COLO668 (cell line): ENCODE measurements around the gene KIAA0753.
A peak's percentile ranks its signal among the peaks of the same experiment; 100 is the strongest.

Experiments
- DNase-seq: peaks from one replicate; lab custom pipeline; 2025; ENCODE audit not compliant: unreplicated experiment; lab: John Stamatoyannopoulos, UW

Gene KIAA0753

DNA sequence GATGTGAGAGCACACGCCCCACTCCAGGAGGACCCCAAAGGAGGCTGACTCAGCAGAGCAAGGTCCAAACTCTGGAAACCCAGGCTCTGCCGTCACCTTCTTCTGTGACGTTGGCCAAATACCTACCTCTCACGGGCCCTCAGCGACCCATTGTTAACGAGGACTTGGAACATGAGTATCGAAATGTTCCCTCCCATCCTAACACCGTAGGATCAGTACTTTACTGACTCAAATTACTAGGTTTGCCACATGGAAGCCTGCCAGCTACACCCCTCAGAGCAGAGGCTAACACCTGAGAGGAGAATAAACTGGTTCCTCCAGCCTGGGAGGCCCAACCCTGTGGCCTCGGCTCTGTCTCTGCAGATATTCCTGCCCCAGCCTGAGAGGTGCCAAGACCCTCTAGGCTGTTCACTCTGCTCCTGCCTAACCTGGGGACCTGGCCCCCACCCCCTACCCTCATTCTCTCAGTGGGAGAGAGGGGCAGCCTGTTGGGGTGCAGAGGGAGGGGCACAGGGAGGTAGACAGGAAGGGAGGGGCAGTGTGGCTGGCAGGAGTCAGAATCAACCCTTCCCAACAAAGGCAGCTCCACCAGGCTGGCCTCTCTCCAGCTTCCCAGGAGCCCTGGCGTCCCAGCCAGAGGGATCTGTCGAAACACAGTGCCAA, 88.5 kb downstream of the KIAA0753 start:
- DNase-seq = no peak

GRCh38 chr17:6551356-6551755, 89.2 kb downstream of the KIAA0753 start:
- no peak for DNase-seq

GRCh38 chr17:6549384-6550036, 91.0 kb downstream of the KIAA0753 start:
- no peak for DNase-seq

- DNase-seq = no peak
Observed at GRCh38 chr17:6548578-6549330, 91.8 kb downstream of the KIAA0753 start.

- no peak for DNase-seq
Observed at GRCh38 chr17:6548034-6548433, 92.5 kb downstream of the KIAA0753 start.

GRCh38 chr17:6547336-6547735, 93.2 kb downstream of the KIAA0753 start:
- DNase-seq = peak; percentile 2

- no peak for DNase-seq
Observed at GRCh38 chr17:6546069-6546718, 94.3 kb downstream of the KIAA0753 start.

DNA sequence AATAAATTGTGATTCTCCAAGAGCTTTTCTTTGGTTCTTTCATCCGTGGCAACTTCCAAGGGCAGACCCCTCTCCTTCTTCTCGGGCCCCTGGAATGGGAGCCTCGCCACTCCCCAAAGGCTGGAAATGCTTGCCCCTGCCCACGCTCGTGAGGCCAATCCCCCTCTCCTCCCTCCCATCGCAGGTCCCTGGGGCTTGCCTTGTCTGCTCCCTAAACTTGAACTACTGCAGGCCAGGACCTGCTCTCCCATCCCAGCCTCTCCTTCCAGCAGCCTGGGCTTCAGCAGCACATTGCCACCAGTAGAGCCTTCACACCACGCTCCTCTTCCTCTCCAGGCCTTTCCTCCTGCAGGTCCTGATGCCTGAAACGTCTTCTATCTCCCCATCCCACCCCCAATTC, 95.2 kb downstream of the KIAA0753 start:
- no peak for DNase-seq

GRCh38 chr17:6544011-6544370, 96.5 kb downstream of the KIAA0753 start:
- no peak for DNase-seq

DNA sequence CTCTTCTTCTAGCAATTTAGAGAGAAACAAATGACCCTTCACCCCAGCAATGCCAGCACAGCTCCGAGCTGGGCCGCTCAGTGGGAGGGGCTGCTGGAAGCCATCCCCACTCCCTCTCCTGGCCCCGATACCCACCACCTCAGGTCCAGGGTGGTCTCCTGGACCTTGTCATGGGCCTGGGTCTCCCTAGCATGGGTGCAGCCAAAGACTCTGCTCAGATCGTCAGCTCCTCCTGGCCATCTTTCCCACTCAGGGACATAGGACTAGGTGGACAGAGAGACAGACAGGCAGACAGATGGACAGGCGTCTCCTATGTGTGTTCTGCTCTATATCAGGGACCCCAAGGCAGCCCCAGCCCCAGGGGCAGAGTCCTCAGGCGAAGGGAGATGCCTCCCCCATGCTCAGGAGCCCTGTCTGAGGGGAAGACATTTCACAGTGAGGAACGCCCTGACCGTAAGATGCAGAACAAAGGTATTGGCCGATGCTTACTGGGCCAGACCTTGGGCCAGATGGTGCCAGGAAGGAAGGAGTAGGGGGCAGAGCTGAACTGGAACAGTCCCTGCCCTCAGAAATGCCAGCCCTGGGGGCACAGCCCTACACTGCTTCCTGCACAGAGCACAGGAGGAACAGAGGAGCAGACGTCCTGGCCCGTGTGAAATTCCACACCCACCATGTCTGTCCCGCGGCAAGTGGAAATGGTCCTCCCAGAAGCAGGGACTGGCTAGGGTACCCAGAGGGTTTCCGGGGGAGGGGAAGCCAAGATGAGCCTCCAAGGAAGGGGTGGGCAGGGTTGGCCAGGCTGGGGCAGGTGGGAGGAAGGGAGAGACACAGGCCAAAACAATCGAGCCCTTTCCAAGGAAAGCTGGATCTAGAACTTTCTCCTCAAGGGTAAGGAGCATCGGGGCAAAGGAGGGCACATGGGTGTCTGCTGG, 97.2 kb downstream of the KIAA0753 start:
- no peak for DNase-seq

DNA sequence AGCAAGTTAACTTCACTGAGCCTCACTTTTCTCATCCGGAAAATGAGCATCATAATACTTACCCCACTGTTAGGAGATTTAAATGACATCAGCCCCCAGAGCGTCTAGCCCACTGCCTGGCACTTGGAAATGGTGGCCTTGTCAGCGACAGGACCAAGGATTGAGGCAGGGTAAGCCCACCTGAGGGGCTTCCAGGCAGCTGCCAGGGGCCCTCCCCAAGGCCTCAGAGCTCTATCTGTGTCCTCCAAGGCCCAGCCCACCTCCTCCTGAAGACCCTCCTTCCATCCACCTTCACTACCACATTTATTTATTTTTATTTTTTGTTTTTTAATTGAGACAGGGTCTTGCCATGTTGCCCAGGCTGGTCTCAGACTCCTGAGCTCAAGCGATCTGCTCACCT, 97.9 kb downstream of the KIAA0753 start:
- no peak for DNase-seq

DNA sequence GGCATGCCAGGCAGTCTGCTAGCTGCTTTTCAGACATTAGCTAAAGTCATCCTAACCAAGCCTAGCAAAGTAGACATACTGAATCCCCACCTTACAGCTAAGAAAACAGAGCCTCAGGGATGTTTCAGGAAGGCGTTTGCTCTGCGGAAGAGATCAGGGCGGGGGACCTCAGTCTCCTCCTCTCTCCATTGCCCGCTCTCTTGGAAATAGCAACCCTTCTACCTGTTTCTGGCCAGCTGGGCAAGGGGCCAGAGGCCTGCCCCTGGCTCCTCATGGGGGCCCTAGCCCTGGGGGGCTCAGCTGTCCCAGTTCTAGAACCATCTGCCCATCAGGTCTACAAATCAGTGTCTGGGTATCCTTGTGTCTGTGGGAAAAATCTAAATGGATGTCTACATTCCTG, 98.6 kb downstream of the KIAA0753 start:
- no peak for DNase-seq

DNA sequence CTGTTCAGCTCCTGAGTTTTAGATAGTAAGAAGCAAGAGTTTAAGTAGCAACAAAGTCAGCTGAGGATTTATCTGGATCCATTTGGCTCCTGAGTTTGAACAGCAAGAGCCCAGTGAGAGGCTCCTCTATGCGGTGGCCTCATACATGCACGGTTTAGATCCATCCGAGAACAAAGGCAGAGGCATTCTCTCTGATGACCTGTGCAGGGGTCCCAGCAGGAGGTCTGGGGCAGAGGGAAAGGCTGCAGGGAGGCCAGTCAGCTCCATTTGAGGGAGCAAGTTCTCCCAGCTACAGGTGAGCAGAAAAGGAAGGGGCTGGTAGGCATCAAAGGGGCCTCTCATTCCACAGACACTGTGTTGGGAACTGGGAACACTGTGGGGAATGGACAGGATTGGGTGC, 100.6 kb downstream of the KIAA0753 start:
- DNase-seq = no peak

GRCh38 chr17:6536566-6537065, 103.9 kb downstream of the KIAA0753 start:
- no peak for DNase-seq

GRCh38 chr17:6536053-6536452, 104.5 kb downstream of the KIAA0753 start:
- DNase-seq = no peak

DNA sequence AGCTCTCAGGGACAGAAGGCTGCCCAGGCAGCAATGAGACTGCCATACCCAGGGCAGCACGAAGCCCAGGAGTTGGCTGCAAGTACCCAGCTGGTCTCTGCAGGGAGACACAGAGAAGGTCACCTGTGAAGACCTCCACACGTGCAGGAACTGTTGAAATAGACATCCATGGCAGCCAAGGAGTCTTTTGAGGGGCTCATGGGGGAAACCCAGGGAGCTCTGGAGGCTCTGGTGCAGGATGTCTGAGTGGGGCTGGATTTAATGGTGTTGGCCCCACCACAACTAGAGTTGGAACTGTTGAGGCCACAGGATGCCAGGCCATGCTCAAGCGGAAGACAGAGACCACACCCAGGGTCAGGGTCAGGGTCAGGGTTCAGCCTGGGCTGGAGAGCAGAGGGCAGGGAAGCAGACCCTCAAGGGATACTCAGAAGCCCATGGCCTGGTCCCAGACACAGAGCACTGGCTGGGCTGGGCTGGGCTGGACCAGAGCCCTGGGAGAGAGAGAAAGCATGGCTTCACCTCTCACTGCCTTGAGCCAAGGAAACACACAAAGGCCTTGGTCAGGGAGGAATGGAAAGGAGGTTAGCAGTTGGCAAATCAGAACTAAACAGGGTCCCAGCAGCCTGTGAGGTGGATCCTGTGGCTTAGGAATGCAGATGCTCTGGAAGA, 105.5 kb downstream of the KIAA0753 start:
- no peak for DNase-seq

DNA sequence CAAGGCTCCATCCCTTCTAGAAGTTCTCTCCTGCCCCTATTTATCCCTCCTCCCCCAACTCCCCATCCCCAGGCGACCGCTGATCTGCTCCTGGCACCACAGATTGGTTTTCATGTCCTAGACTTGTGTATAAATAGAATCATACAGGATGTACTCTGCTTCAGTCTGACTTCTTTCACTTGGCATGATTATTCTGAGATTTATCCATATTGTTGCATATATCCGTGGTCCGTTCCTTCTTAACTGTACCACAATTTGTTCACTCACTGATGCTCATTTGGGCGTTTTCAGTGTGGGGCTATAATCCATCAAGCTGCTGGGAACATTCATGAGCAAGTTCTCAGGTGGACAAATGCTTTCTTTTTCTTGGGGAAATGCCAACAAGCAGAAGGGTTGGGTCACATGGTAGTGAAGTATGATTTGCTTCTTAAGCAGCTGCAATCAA, 108.0 kb downstream of the KIAA0753 start:
- DNase-seq = no peak

- DNase-seq = no peak
Observed at GRCh38 chr17:6531575-6531974, 108.9 kb downstream of the KIAA0753 start.

DNA sequence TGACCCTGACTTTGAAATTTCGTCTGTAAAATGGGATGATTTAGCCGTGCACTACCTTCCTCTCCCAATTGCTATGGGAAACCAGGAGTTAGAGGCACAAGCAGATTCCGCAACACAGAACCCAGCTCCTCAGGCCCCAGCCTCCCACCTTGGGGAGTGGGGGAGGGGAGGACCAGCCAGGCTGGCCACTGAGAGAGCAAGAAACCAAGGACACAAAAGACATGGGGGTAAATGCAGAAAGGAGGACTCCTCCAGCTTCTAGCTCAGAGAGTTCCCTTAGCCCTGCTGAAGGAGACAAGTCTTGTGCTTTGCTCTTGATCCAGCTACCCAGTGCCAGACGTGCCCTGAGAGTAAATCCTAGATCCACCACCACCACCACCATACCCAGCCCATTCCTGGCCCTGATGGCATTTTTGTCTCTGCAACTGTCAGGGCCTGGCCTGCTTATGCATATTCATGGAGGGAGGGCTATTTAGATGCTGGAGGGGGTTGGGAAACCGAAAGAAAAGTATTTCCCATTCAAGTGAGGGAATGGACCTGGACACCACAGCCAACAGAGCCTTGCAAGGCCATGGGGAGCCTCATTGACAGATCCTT, 110.1 kb downstream of the KIAA0753 start:
- no peak for DNase-seq
